GM18502 (cell line): ENCODE data around the gene PAPPA.

Experiments used
- ATAC-seq: cut with Tn5 transposase; IDR thresholded peaks from one replicate; pipeline ENCODE4 v1.9.1; 2021; ENCODE audit warnings: mild to moderate bottlenecking; ENCODE audit not compliant: unreplicated experiment, poor library complexity

Gene PAPPA

GRCh38 chr9:116178481-116179211, 25.1 kb downstream of the PAPPA start:
- no peak for ATAC-seq

GRCh38 chr9:116179568-116179967, 26.0 kb downstream of the PAPPA start:
- ATAC-seq = no peak

- no peak for ATAC-seq
These were observed 28.4 kb downstream of the PAPPA start for GRCh38 chr9:116181853-116182610.

GRCh38 chr9:116182876-116183275, 29.3 kb downstream of the PAPPA start:
- no peak for ATAC-seq

- ATAC-seq = no peak
These were observed 34.1 kb downstream of the PAPPA start for GRCh38 chr9:116187570-116188170.

- ATAC-seq = no peak
These were observed 36.1 kb downstream of the PAPPA start for GRCh38 chr9:116189683-116190082.

GRCh38 chr9:116190637-116191396, 37.2 kb downstream of the PAPPA start:
- ATAC-seq = no peak

- ATAC-seq = no peak
These were observed 38.2 kb downstream of the PAPPA start for GRCh38 chr9:116191576-116192415.

- no peak for ATAC-seq
These were observed 40.0 kb downstream of the PAPPA start for GRCh38 chr9:116193636-116194035.

GRCh38 chr9:116196806-116197205, 43.2 kb downstream of the PAPPA start:
- no peak for ATAC-seq

- no peak for ATAC-seq
These were observed 44.8 kb downstream of the PAPPA start for GRCh38 chr9:116198344-116198743.

- ATAC-seq = no peak
These were observed 48.8 kb downstream of the PAPPA start for GRCh38 chr9:116202219-116202912.

GRCh38 chr9:116204252-116204882, 50.8 kb downstream of the PAPPA start:
- ATAC-seq = no peak

GRCh38 chr9:116207371-116208111, 54.0 kb downstream of the PAPPA start:
- ATAC-seq = no peak

- ATAC-seq = no peak
These were observed 55.0 kb downstream of the PAPPA start for GRCh38 chr9:116208417-116209232.

GRCh38 chr9:116209414-116210116, 56.0 kb downstream of the PAPPA start:
- no peak for ATAC-seq
